HG03460 (cell line): ENCODE measurements around the gene SUMO1.

ENCODE experiments used
- ATAC-seq: cut with Tn5 transposase; IDR thresholded peaks from one replicate; pipeline ENCODE4 v1.9.1; 2021; ENCODE audit not compliant: unreplicated experiment

The SUMO1 gene

DNA sequence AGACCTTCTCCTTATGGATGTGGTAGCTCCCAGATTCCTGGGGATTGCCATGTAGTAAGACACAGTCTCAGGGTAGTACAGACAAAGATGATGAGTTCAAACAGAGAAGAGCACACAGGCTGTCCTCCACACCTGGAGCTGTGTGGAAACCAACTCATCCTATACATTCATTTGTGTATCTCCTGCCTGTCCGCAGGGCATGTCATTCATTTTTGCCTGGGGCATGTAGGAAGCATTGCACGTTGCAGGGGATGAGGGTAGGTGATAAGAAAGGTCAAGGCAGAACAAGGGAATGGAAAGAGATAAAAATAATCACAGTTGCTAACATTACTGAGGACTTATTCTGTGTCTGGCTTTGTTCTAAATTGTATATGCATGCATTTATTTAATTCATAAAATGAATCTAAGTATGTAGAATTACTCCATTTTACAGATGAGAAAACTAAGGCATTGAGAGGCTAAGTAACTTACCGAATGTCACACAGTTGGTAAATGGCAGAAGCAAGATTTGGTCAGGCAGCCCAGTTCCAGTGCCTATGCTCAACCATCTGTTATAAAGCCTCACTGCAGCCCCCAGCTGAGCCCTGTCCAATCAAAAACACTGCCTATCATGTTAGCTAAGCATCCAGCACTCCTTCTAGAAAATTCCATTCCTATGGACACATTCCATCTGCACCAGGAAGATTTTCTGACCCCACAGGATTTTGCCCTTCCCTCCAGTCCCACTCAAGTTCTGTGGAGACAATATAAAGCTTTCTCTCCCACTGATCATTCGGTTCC, 81.0 kb downstream of the SUMO1 start:
- ATAC-seq: no peak
